Body of pancreas (tissue), 4 donors: Measurements from ENCODE around the gene AGRN. TPM values are rescaled to one million over a fixed set of nuclear protein-coding genes. Genes with fewer than 3 reads are reported as not detected.

Source experiments
- ATAC-seq: fragments of 150-250 bp; one replicate; pipeline ENCODE4 v1.9.1; 2016
- DNase-seq, 4 donors: peaks; one replicate each; pipeline ENCODE4 v3.0.0-alpha.2; 2019
- H3K27ac ChIP-seq, 4 donors: fragments of 200-600 bp; sonication (generic); 1 replicate in 3 of 4; 2 replicates in 1 of 4; pipeline versions ENCODE4 v1.5.1 to v1.6.1; 2016 to 2019; ENCODE audit warnings: mild to moderate bottlenecking in 1 of 4, mixed read lengths in 1 of 4, moderate library complexity in 1 of 4
- H3K27me3 ChIP-seq, 2 donors: fragments of 200-600 bp; sonication (generic); one replicate each; pipeline ENCODE4 v1.6.0; 2016; ENCODE audit warnings: mild to moderate bottlenecking in 1 of 2
- H3K36me3 ChIP-seq, 2 donors: fragments of 200-600 bp; sonication (generic); replicated peaks in 1 of 2; 2 replicates each; pipeline ENCODE4 v1.5.1; 2016; ENCODE audit warnings: low read depth in 2 of 2; ENCODE audit not compliant: insufficient read depth in 1 of 2
- H3K4me1 ChIP-seq: fragments of 200-600 bp; sonication (generic); one replicate; pipeline ENCODE4 v1.6.0; 2016
- H3K4me3 ChIP-seq, 2 donors: fragments of 200-600 bp; sonication (generic); 1 replicate in 1 of 2; 2 replicates in 1 of 2; pipeline ENCODE4 v1.5.1; 2016 to 2019
- H3K9me3 ChIP-seq, 3 donors: fragments of 200-600 bp; sonication (generic); 1 replicate in 2 of 3; 2 replicates in 1 of 3; pipeline ENCODE4 v1.5.1; 2016
- CTCF ChIP-seq, 7 experiments: fragments of 450-650 bp in 4 of 7; fragments of 200-600 bp in 3 of 7; sonication (generic) in 3 of 7; IDR thresholded peaks; one replicate each; pipeline ENCODE4 v1.5.1; 2016 to 2019; ENCODE audit warnings: antibody characterized with exemption in 7 of 7
- POLR2A ChIP-seq, 3 donors: fragments of 450-650 bp; IDR thresholded peaks; one replicate each; pipeline ENCODE4 v1.6.1; 2016; ENCODE audit warnings: antibody characterized with exemption in 3 of 3, mild to moderate bottlenecking in 2 of 3
- WGBS, 2 donors: methylation state at CpG; one replicate each; pipeline ENCODE4 v1.1.5; 2017; 5-methylcytosine and 5-hydroxymethylcytosine counted together
- intact Hi-C: fragments of 100-400 bp; cut with DNase I; formaldehyde crosslinking; loops from one replicate; pipeline ENCODE4 v1.15.1; 2023
- total RNA-seq, 2 donors: library from RNA; depleted of rRNA; stranded (reverse); fragments of >200 nt; gene quantifications; one replicate each; pipeline ENCODE4 v1.1.0, GENCODE V29; 2016

The AGRN gene
- total RNA-seq, 2 donors from 2014 or later: 85.1 to 241 TPM

- peak; percentile 93 for ATAC-seq
- WGBS, 2 donors: 0 to 2% methylated on average over 5 to 37 of the region's 38 CpGs
- no peaks in the 10 kb centered on the region for H3K9me3 ChIP-seq
- TF ChIP-seq CTCF (IDR thresholded peaks at IDR 0.05) (no peak), POLR2A (IDR thresholded peaks at IDR 0.05) (peak; percentile 35 to 69 (median 53))
- H3K27me3 ChIP-seq: no peaks in the 10 kb centered on the region
- peak; percentile 81 to 92 (median 88) for DNase-seq
- no peaks in the 10 kb centered on the region for H3K36me3 ChIP-seq
- peaks cover 14% of the 10 kb centered on the region for H3K4me1 ChIP-seq
- H3K4me3 ChIP-seq: no peak overlapping the region
- H3K27ac ChIP-seq: peak overlapping the region; percentile 88 to 93 (median 90)
- intact Hi-C loops: no loop called here
Measured at GRCh38 chr1:1079408-1080121, 59.6 kb downstream of the AGRN start.

GRCh38 chr1:1080122-1080757 lies 60.3 kb downstream of the AGRN start:
- Histone ChIP-seq H3K36me3 (no peaks in the 10 kb centered on the region), H3K27me3 (no peaks in the 10 kb centered on the region), H3K27ac (peak overlapping the region; percentile 88 to 93 (median 90)), H3K4me1 (peaks cover 14% of the 10 kb centered on the region), H3K4me3 (no peak overlapping the region), H3K9me3 (no peaks in the 10 kb centered on the region)
- intact Hi-C loops: no loop called here
- whole genome bisulfite sequencing, 2 donors: 6 to 18% methylated on average over 4 to 21 of the region's 23 CpGs
- TF ChIP-seq POLR2A (IDR thresholded peaks at IDR 0.05): peak in 1 of 3 donors; percentile 16
- no peak for TF ChIP-seq CTCF (IDR thresholded peaks at IDR 0.05)
- ATAC-seq (peak; percentile 70), DNase-seq (peak; percentile 48 to 70 (median 62))

DNA sequence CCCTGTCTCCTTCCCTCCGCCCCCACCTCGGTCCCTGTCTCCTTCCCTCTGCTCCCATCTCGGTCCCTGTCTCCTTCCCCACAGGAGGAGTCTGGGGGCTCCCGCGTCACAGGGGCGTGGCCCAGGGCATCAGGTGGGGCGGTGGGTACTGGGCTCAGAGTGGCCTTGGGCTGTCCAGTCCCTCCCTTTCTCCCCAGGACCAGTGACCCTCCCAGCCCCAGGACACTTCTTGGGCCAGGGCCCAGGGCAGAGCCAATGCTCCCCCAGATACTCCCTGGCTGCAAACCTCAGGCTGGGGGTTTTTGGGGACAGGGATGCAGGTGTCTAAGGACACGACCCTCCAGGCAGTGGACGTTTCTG lies 61.0 kb downstream of the AGRN start:
- no peaks in the 10 kb centered on the region for H3K9me3 ChIP-seq
- H3K36me3 ChIP-seq: no peaks in the 10 kb centered on the region
- no peak for TF ChIP-seq POLR2A (IDR thresholded peaks at IDR 0.05)
- no peak for TF ChIP-seq CTCF (IDR thresholded peaks at IDR 0.05)
- H3K27ac ChIP-seq: no peak overlapping the region
- intact Hi-C loops: no loop called here
- DNase-seq: peak in 2 of 4 donors; percentile 5 to 11
- no peak overlapping the region for H3K4me3 ChIP-seq
- 25 to 40% methylated on average over 1 to 6 of the region's 9 CpGs for whole genome bisulfite sequencing, 2 donors
- H3K27me3 ChIP-seq: no peaks in the 10 kb centered on the region
- no peak for ATAC-seq
- H3K4me1 ChIP-seq: peaks cover 14% of the 10 kb centered on the region

DNA sequence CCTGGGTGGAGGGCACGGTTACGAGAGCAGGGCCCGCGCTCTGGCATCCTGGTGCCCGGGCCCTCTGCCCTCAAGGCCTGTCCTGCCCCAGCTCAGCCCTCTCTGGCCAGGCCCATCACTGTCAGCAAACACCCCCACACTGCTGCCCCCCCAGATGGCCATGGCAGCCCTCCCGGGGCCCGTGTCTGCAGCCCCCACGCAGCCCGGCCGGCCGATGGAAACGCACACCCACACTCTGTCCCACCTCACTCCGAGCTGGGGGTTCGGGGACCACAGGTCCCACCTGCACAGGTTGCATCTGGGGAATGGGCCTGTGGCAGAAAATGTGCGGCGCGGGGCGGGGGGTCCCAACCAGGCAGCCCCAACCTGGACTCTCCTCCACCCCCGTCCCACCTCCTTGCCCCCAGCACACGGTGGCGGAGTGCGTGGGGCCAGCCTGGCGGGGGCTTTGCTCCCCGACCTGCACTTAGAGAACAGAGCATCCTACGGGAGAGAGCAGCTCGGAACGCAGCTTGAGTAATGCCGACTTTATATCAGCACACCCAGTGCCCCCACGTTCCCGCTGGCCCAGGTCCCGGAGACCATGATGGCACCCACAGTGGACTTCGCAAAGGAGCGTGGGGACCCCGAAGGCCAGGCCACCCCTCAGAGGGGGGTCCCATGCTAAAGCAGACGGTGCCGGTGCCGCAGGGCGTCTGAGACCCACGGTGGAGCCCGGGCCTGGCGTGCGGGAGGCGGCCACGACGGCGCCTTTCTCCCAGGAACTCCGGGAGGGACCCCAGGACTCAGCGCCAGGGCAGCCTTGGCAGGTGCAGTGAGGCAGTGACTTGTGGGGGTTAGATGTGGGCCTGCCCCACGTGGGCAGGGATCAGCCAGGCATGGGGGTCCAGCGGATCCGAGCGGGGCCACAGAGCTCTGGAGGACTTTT lies 61.7 kb downstream of the AGRN start:
- H3K36me3 ChIP-seq: no peaks in the 10 kb centered on the region
- DNase-seq: peak in 3 of 4 donors; percentile 1 to 12 (median 5)
- TF ChIP-seq CTCF (IDR thresholded peaks at IDR 0.05) (no peak), POLR2A (IDR thresholded peaks at IDR 0.05) (no peak)
- ATAC-seq: no peak
- 89 to 100% methylated on average over 4 to 42 of the region's 52 CpGs for WGBS, 2 donors
- no peaks in the 10 kb centered on the region for H3K9me3 ChIP-seq
- no peaks in the 10 kb centered on the region for H3K27me3 ChIP-seq
- no peak overlapping the region for H3K4me3 ChIP-seq
- intact Hi-C loops: no loop called here
- H3K4me1 ChIP-seq: peaks cover 14% of the 10 kb centered on the region
- H3K27ac ChIP-seq: no peak overlapping the region
